ENCODE data around the gene IFT22. TPM values are rescaled to one million over a fixed set of nuclear protein-coding genes. Genes with fewer than 3 reads are reported as not detected.
A peak's percentile ranks its signal among the peaks of the same experiment; 100 is the strongest.

Gene IFT22
- total RNA-seq, 2 donors from 2014 or later = 39.0 to 44.0 TPM

DNA sequence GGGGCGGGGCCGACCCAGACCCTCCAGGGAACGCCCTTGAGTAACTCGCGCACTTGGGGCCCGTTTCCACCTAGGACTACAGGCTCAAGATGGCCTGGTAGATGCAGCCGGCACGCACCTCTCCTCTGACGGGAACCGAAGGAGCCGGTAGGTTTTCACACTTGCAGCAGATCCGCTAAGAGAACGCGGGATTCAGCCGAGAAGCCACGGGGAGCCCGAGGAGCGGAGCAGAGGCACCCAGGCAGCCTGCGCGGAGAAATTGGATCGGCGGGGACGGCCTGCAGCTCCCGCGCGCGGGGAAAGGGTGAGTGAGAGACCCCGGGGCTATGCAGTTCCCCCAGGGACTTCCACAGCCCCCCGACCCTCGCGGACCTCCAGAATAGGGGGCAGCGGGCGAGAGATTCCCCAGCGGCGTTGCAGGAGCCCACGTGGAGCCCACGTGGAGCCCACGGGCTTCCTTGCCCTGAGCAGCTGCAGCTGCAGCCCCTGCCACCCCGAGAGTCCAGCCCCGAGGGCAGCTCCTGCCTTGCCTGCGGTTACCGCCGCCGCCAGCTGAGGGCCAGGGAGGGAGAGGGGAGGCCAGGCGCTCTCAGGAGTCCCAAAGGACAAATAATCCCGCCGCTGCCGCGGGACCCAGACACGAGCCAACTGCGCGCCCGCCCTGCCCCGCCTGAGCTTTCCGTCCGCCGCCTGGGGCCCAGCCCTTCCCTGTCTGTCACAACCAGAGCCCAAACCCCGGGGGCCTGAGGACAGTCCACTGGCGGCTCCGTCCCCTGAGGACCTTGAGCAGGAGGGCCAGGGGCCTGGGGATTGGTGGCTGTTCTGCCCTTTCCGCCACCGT, 13.1 kb downstream of the IFT22 start:
- Mint-ChIP-seq H3K4me1 (peaks cover 7% of the 10 kb centered on the region), H3K9me3 (peaks cover 3% of the 10 kb centered on the region), H3K27me3 (ENCODE audit: insufficient read depth) (no peaks in the 10 kb centered on the region), H3K4me3 (peak overlapping the region; percentile 89), H3K27ac (peak overlapping the region; percentile 93), H3K36me3 (ENCODE audit: low read depth) (peaks cover 37% of the 10 kb centered on the region)
- peaks cover 4% of the 10 kb centered on the region for H3K27me3 ChIP-seq (ENCODE audit: control insufficient read depth, insufficient read depth, low read length, poor library complexity, severe bottlenecking)
- peak overlapping the region; percentile 4 for H3K27ac ChIP-seq (ENCODE audit: low read depth, low read length)
- peak; percentile 94 for DNase-seq
- H3K9ac ChIP-seq (ENCODE audit: extremely low read depth, low read length, poor library complexity, severe bottlenecking) = peak overlapping the region; percentile 47
- WGBS, 2 experiments (ENCODE audit: insufficient coverage in 1 of 2, insufficient read length in 1 of 2) = 1% methylated on average over 36 to 62 of the region's 62 CpGs
- H3K4me3 ChIP-seq (ENCODE audit: low read length) = peak overlapping the region; percentile 87
- H3K36me3 ChIP-seq (ENCODE audit: control insufficient read depth, insufficient read depth, low read length) = peaks cover 13% of the 10 kb centered on the region
- H3K4me1 ChIP-seq (ENCODE audit: control insufficient read depth, insufficient read depth, low read length) = no peaks in the 10 kb centered on the region
- TF ChIP-seq, protein P1, sequence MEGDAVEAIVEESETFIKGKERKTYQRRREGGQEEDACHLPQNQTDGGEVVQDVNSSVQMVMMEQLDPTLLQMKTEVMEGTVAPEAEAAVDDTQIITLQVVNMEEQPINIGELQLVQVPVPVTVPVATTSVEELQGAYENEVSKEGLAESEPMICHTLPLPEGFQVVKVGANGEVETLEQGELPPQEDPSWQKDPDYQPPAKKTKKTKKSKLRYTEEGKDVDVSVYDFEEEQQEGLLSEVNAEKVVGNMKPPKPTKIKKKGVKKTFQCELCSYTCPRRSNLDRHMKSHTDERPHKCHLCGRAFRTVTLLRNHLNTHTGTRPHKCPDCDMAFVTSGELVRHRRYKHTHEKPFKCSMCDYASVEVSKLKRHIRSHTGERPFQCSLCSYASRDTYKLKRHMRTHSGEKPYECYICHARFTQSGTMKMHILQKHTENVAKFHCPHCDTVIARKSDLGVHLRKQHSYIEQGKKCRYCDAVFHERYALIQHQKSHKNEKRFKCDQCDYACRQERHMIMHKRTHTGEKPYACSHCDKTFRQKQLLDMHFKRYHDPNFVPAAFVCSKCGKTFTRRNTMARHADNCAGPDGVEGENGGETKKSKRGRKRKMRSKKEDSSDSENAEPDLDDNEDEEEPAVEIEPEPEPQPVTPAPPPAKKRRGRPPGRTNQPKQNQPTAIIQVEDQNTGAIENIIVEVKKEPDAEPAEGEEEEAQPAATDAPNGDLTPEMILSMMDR (conservative IDR thresholded peaks at IDR 0.05) = peak; percentile 54
- H3K9me3 ChIP-seq (ENCODE audit: control insufficient read depth, low read length) = peaks cover 6% of the 10 kb centered on the region

GRCh38 chr7:101306307-101306706, 15.3 kb downstream of the IFT22 start:
- Mint-ChIP-seq H3K4me3 (no peak overlapping the region), H3K36me3 (ENCODE audit: low read depth) (peaks cover 26% of the 10 kb centered on the region)
- H3K27me3 ChIP-seq (ENCODE audit: control insufficient read depth, insufficient read depth, low read length, poor library complexity, severe bottlenecking) = peaks cover 25% of the 10 kb centered on the region

GRCh38 chr7:101303102-101303701, 18.4 kb downstream of the IFT22 start:
- 59 to 73% methylated on average over 15 to 40 of the region's 40 CpGs for WGBS, 2 experiments (ENCODE audit: insufficient coverage in 1 of 2, insufficient read length in 1 of 2)
- H3K27ac Mint-ChIP-seq = peak overlapping the region; percentile 7
- H3K36me3 ChIP-seq (ENCODE audit: control insufficient read depth, insufficient read depth, low read length) = no peaks in the 10 kb centered on the region
- H3K27ac ChIP-seq (ENCODE audit: low read depth, low read length) = no peak overlapping the region
- peak overlapping the region; percentile 73 for H3K4me3 Mint-ChIP-seq
- peaks cover 30% of the 10 kb centered on the region for H3K27me3 Mint-ChIP-seq (ENCODE audit: insufficient read depth)
- H3K4me1 ChIP-seq (ENCODE audit: control insufficient read depth, insufficient read depth, low read length) = no peaks in the 10 kb centered on the region
- peaks cover 10% of the 10 kb centered on the region for H3K9me3 ChIP-seq (ENCODE audit: control insufficient read depth, low read length)
- peaks cover 51% of the 10 kb centered on the region for H3K27me3 ChIP-seq (ENCODE audit: control insufficient read depth, insufficient read depth, low read length, poor library complexity, severe bottlenecking)
- TF ChIP-seq, protein P1 (conservative IDR thresholded peaks at IDR 0.05) = no peak
- H3K9me3 Mint-ChIP-seq = no peaks in the 10 kb centered on the region
- peak; percentile 84 for DNase-seq
- peaks cover 14% of the 10 kb centered on the region for H3K36me3 Mint-ChIP-seq (ENCODE audit: low read depth)
- no peak overlapping the region for H3K4me3 ChIP-seq (ENCODE audit: low read length)
- no peak overlapping the region for H3K9ac ChIP-seq (ENCODE audit: extremely low read depth, low read length, poor library complexity, severe bottlenecking)
- no peaks in the 10 kb centered on the region for H3K4me1 Mint-ChIP-seq

More at GRCh38 chr7:101306307-101306706, 15.3 kb downstream of the IFT22 start:
- no peaks in the 10 kb centered on the region for H3K4me1 ChIP-seq (ENCODE audit: control insufficient read depth, insufficient read depth, low read length)
- H3K4me3 ChIP-seq (ENCODE audit: low read length) = no peak overlapping the region
- Mint-ChIP-seq H3K4me1 (peaks cover 7% of the 10 kb centered on the region), H3K27ac (no peak overlapping the region), H3K9me3 (no peaks in the 10 kb centered on the region), H3K27me3 (ENCODE audit: insufficient read depth) (peaks cover 7% of the 10 kb centered on the region)
- TF ChIP-seq, protein P1 (conservative IDR thresholded peaks at IDR 0.05) = no peak
- 93 to 94% methylated on average over 8 to 9 of the region's 9 CpGs for WGBS, 2 experiments (ENCODE audit: insufficient coverage in 1 of 2, insufficient read length in 1 of 2)
- no peak overlapping the region for H3K27ac ChIP-seq (ENCODE audit: low read depth, low read length)
- H3K9me3 ChIP-seq (ENCODE audit: control insufficient read depth, low read length) = peaks cover 6% of the 10 kb centered on the region
- H3K9ac ChIP-seq (ENCODE audit: extremely low read depth, low read length, poor library complexity, severe bottlenecking) = no peak overlapping the region
- DNase-seq = no peak
- peaks cover 8% of the 10 kb centered on the region for H3K36me3 ChIP-seq (ENCODE audit: control insufficient read depth, insufficient read depth, low read length)
